Suprapubic skin (tissue), 4 donors: ENCODE measurements around the gene GABRR3.

Experiments
- EP300 ChIP-seq: sonication (generic); formaldehyde crosslinking; IDR thresholded peaks from one replicate; pipeline ENCODE4 v1.6.1; 2017; ENCODE audit warnings: antibody characterized with exemption
- POLR2A ChIP-seq, 2 donors: fragments of 450-650 bp; IDR thresholded peaks; one replicate each; pipeline ENCODE4 v1.6.1; 2017; ENCODE audit warnings: antibody characterized with exemption in 2 of 2, mild to moderate bottlenecking in 2 of 2, moderate library complexity in 2 of 2
- POLR2AphosphoS5 ChIP-seq, 3 donors: sonication (generic); formaldehyde crosslinking; IDR thresholded peaks; one replicate each; pipeline ENCODE4 v1.6.1; 2017; ENCODE audit warnings: antibody characterized with exemption in 3 of 3
- TF ChIP-seq, protein P1 (sequence below), 2 donors: fragments of 200-600 bp in 1 of 2; fragments of 450-650 bp in 1 of 2; sonication (generic) in 1 of 2; IDR thresholded peaks; one replicate each; pipeline ENCODE4 v1.5.1; 2016 to 2019; ENCODE audit warnings: antibody characterized with exemption in 2 of 2, mild to moderate bottlenecking in 1 of 2, moderate library complexity in 1 of 2

DNA sequence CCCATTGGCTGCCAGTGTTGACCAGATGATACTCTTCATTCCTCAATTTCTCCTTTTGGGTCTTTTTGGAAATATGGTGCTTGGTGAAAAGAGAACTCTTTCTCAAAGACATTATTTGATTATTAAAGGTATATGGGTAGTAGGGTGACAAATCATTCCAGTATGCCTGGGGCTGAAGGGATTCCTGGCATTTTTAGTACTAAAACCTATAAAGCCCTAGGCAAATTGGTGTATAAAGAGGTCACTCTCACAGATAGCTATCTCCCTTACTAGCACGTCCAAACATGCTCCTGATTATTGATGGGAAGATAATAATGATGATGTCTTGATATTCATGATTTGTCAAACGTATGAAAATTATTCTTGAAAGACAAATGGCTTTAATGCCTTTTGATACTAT, 1.1 kb downstream of the GABRR3 start:
- TF ChIP-seq, protein P1, sequence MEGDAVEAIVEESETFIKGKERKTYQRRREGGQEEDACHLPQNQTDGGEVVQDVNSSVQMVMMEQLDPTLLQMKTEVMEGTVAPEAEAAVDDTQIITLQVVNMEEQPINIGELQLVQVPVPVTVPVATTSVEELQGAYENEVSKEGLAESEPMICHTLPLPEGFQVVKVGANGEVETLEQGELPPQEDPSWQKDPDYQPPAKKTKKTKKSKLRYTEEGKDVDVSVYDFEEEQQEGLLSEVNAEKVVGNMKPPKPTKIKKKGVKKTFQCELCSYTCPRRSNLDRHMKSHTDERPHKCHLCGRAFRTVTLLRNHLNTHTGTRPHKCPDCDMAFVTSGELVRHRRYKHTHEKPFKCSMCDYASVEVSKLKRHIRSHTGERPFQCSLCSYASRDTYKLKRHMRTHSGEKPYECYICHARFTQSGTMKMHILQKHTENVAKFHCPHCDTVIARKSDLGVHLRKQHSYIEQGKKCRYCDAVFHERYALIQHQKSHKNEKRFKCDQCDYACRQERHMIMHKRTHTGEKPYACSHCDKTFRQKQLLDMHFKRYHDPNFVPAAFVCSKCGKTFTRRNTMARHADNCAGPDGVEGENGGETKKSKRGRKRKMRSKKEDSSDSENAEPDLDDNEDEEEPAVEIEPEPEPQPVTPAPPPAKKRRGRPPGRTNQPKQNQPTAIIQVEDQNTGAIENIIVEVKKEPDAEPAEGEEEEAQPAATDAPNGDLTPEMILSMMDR (IDR thresholded peaks at IDR 0.05) = no peak
- no peak for TF ChIP-seq POLR2A (IDR thresholded peaks at IDR 0.05)
- TF ChIP-seq POLR2AphosphoS5 (IDR thresholded peaks at IDR 0.05) = no peak
- no peak for TF ChIP-seq EP300
